BLaER1 treated with 17β-estradiol and CSF1 and Interleukin-3, amounts not matched to agents 10 nM and 100 nM (cell line): ENCODE data around the gene PEX11B.

Experiments
- H3K27ac ChIP-seq, 11 experiments: shearing (Covaris generic); formaldehyde crosslinking; 2 replicates each; pipeline ENCODE4 v1.8.1; 2022
- H3K27me3 ChIP-seq, 11 experiments: shearing (Covaris generic); formaldehyde crosslinking; 2 replicates each; pipeline ENCODE4 v1.8.1; 2022
- H3K36me3 ChIP-seq, 11 experiments: shearing (Covaris generic); formaldehyde crosslinking; 2 replicates each; pipeline ENCODE4 v1.8.1; 2022
- H3K4me1 ChIP-seq, 10 experiments: shearing (Covaris generic); formaldehyde crosslinking; 2 replicates each; pipeline ENCODE4 v1.8.1; 2022
- H3K4me2 ChIP-seq, 11 experiments: shearing (Covaris generic); formaldehyde crosslinking; 2 replicates each; pipeline ENCODE4 v1.8.1; 2022
- H3K4me3 ChIP-seq, 10 experiments: shearing (Covaris generic); formaldehyde crosslinking; 2 replicates each; pipeline ENCODE4 v1.8.1; 2022
- H3K9ac ChIP-seq, 11 experiments: shearing (Covaris generic); formaldehyde crosslinking; 2 replicates each; pipeline ENCODE4 v1.8.1; 2022
- H3K9me3 ChIP-seq, 11 experiments: shearing (Covaris generic); formaldehyde crosslinking; replicated peaks in 1 of 11; 2 replicates each; pipeline ENCODE4 v1.8.1; 2022
- H4K20me1 ChIP-seq, 11 experiments: shearing (Covaris generic); formaldehyde crosslinking; 2 replicates each; pipeline ENCODE4 v1.8.1; 2022
- Cebpa-rat ChIP-seq, 11 experiments: shearing (Covaris generic); IDR thresholded peaks; 2 replicates each; pipeline ENCODE4 v1.8.1; 2022

The PEX11B gene

DNA sequence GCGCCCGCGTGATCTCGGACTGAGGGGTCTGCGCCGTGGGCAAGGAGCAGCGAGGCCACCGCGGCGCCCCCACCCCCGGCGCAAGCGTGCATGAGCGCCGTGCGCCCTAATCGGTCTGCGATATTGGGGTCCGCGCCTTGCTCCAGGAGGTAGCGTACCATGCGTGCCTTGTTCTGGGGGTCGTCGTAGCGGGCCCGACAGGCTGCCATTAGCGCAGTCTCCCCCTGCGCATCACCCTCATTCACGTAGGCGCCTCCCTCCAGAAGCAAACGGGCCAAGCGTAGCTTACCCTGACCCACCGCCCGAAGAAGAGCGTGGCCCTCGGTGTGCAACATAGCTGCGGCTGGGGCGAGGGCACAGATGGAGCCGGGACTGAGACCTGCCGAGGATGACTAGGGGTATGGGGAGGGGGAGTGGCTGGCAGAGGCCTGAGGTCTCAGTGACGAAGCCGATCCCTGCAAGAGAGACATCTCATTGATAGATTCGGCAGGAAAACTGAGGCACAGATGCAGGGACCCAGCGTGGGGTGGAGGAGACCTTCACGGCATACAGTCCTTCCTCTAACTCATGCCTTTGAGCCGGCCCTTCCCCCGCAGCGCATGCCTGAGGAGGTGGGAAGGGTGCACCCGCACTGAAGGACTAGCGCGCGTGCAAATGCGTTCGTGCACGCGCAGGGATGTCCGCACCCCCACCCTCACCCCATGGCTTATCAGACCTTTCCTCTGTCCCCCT, 43.1 kb upstream of the PEX11B start:
- Histone ChIP-seq H3K4me2 (peak overlapping the region; percentile 97 to 100 (median 100)), H3K36me3 (no peaks in the 10 kb centered on the region), H3K9ac (peak overlapping the region; percentile 71 to 84 (median 80)), H3K9me3 (peaks cover 0 to 5% (median 0%) of the 10 kb centered on the region in 11 experiments; a peak in 1 of 22 replicates), H3K27ac (peak overlapping the region in 9 of 11 experiments; percentile 58 to 77 (median 71); a peak in 18 of 22 replicates), H3K4me3 (peak overlapping the region; percentile 67 to 84 (median 79)), H3K27me3 (peaks cover 6 to 33% (median 29%) of the 10 kb centered on the region in 11 experiments; a peak in 21 of 22 replicates), H3K4me1 (peaks cover 64 to 73% (median 72%) of the 10 kb centered on the region in 10 experiments), H4K20me1 (no peaks in the 10 kb centered on the region)
- TF ChIP-seq Cebpa-rat (IDR thresholded peaks at IDR 0.05): no peak

DNA sequence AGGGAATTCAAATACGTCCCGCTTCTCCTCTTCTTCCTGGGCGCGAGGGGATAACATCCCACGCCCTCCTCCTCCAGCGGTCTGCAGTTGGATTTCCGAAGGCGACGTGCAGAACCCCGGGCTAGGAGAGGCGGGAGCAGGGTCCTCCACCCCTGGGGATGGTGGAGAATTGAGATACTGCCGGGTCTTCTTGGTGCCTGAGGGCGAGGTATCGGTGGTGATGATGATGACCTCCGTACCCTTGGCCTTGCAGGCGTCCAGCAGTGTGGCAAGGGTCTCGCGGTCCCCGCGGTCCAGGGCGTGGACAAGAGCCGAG, 42.5 kb upstream of the PEX11B start:
- peak overlapping the region; percentile 71 to 84 (median 80) for H3K9ac ChIP-seq
- peak overlapping the region; percentile 97 to 100 (median 100) for H3K4me2 ChIP-seq
- H3K9me3 ChIP-seq: 0 out of 22 replicates have a peak, but pooled peaks cover 0 to 1% (median 0%) of the 10 kb centered on the region in 11 experiments
- H4K20me1 ChIP-seq: no peaks in the 10 kb centered on the region
- no peak for TF ChIP-seq Cebpa-rat (IDR thresholded peaks at IDR 0.05)
- H3K4me3 ChIP-seq: peak overlapping the region; percentile 67 to 84 (median 79)
- peak overlapping the region; percentile 53 to 77 (median 67); a peak in 21 of 22 replicates for H3K27ac ChIP-seq
- H3K27me3 ChIP-seq: peaks cover 6 to 33% (median 29%) of the 10 kb centered on the region in 11 experiments; a peak in 21 of 22 replicates
- peaks cover 69 to 78% (median 76%) of the 10 kb centered on the region in 10 experiments for H3K4me1 ChIP-seq
- no peaks in the 10 kb centered on the region for H3K36me3 ChIP-seq

DNA sequence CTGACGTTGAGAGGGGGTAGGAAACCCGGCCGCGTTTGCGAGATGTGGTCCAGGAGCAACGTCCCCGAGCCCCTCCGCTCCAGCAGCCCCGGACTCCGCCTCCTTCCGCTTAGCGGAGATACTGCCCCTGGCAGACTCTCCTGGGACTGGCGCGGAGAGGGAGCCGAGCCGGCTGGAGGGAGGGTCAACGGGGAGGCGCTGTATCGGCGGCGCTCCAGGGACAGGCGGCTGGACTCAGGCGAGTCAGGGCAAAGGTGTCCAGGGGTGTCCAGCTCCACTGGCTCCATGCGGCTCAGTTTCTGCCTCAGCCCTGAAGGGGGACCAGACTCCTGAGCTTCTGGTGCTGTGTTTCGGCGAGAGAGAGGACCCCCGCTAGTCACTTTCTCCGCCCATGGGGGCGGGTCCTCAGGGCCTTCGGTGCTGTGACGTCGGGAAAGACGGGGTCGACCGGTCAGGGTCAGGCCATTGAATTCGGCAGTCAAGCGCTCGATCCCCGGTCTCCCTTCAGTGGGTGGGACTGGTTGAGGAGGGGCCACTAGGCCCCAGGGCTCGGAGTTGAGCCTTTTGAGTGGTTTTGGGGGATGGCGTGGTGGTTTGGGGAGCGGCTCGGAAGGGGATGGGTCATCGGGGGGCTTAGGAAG, 42.1 kb upstream of the PEX11B start:
- Histone ChIP-seq H3K4me3 (peak overlapping the region; percentile 67 to 84 (median 79)), H4K20me1 (no peaks in the 10 kb centered on the region; a peak in 1 of 22 replicates), H3K9ac (peak overlapping the region; percentile 71 to 84 (median 80)), H3K9me3 (no peaks in the 10 kb centered on the region), H3K27me3 (peaks cover 6 to 33% (median 29%) of the 10 kb centered on the region in 11 experiments; a peak in 21 of 22 replicates), H3K36me3 (no peaks in the 10 kb centered on the region), H3K4me1 (peaks cover 73 to 83% (median 79%) of the 10 kb centered on the region in 10 experiments), H3K27ac (peak overlapping the region; percentile 53 to 77 (median 67); a peak in 21 of 22 replicates), H3K4me2 (peak overlapping the region; percentile 97 to 100 (median 100))
- TF ChIP-seq Cebpa-rat (IDR thresholded peaks at IDR 0.05): no peak

GRCh38 chr1:145959957-145960467, 41.5 kb upstream of the PEX11B start:
- H3K9me3 ChIP-seq: no peaks in the 10 kb centered on the region
- H3K4me1 ChIP-seq: peaks cover 73 to 83% (median 80%) of the 10 kb centered on the region in 10 experiments
- H3K4me3 ChIP-seq: peak overlapping the region; percentile 67 to 84 (median 79)
- no peaks in the 10 kb centered on the region; a peak in 2 of 22 replicates for H4K20me1 ChIP-seq
- H3K27me3 ChIP-seq: peaks cover 6 to 33% (median 29%) of the 10 kb centered on the region in 11 experiments; a peak in 21 of 22 replicates
- peaks cover 0 to 4% (median 0%) of the 10 kb centered on the region in 11 experiments; a peak in 1 of 22 replicates for H3K36me3 ChIP-seq
- H3K4me2 ChIP-seq: peak overlapping the region; percentile 97 to 100 (median 100)
- H3K9ac ChIP-seq: peak overlapping the region in 10 of 11 experiments; percentile 71 to 84 (median 81); a peak in 20 of 22 replicates
- peak overlapping the region in 8 of 11 experiments; percentile 58 to 77 (median 72); a peak in 13 of 22 replicates for H3K27ac ChIP-seq
- no peak for TF ChIP-seq Cebpa-rat (IDR thresholded peaks at IDR 0.05)

DNA sequence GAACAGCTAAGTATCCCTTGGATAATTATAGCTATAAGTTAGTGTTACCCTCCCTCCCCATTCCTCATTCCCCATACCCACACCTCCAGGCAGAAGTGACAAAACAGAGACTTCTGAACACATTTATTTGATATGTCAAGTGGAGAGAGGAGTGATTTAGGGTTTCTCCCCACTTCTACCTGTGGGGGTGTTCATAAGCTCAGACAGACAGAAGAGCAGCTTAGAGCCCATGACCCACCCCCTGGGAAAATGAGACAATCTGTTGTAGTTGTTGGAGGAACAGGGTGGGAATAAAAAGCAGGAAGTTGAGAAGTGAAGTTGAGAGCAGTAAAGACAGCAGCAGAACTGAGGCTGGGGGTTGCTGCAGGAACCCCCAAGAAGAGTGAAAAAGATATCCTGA, 40.8 kb upstream of the PEX11B start:
- H3K9ac ChIP-seq: peak overlapping the region in 2 of 11 experiments; percentile 83 to 84; a peak in 3 of 22 replicates
- no peaks in the 10 kb centered on the region; a peak in 2 of 22 replicates for H4K20me1 ChIP-seq
- peaks cover 6 to 33% (median 29%) of the 10 kb centered on the region in 11 experiments; a peak in 21 of 22 replicates for H3K27me3 ChIP-seq
- peak overlapping the region in 2 of 10 experiments; percentile 71 to 76; a peak in 1 of 20 replicates for H3K4me3 ChIP-seq
- no peaks in the 10 kb centered on the region for H3K9me3 ChIP-seq
- TF ChIP-seq Cebpa-rat (IDR thresholded peaks at IDR 0.05): no peak
- no peak overlapping the region; a peak in 2 of 22 replicates for H3K27ac ChIP-seq
- peaks cover 79 to 88% (median 82%) of the 10 kb centered on the region in 10 experiments for H3K4me1 ChIP-seq
- peaks cover 0 to 8% (median 0%) of the 10 kb centered on the region in 11 experiments; a peak in 2 of 22 replicates for H3K36me3 ChIP-seq
- H3K4me2 ChIP-seq: peak overlapping the region; percentile 97 to 100 (median 100)

GRCh38 chr1:145958734-145959133, 40.2 kb upstream of the PEX11B start:
- Histone ChIP-seq H3K9ac (no peak overlapping the region), H3K27me3 (peaks cover 6 to 30% (median 29%) of the 10 kb centered on the region in 11 experiments; a peak in 21 of 22 replicates), H3K9me3 (no peaks in the 10 kb centered on the region), H3K36me3 (peaks cover 0 to 8% (median 0%) of the 10 kb centered on the region in 11 experiments; a peak in 4 of 22 replicates), H3K4me2 (peak overlapping the region; percentile 97 to 100 (median 100)), H3K4me3 (peak overlapping the region in 2 of 10 experiments; percentile 69 to 73; a peak in 1 of 20 replicates), H3K27ac (no peak overlapping the region), H3K4me1 (peaks cover 74 to 83% (median 78%) of the 10 kb centered on the region in 10 experiments), H4K20me1 (no peaks in the 10 kb centered on the region; a peak in 2 of 22 replicates)
- TF ChIP-seq Cebpa-rat (IDR thresholded peaks at IDR 0.05): no peak

GRCh38 chr1:145957443-145958319, 39.2 kb upstream of the PEX11B start, which contains the start of gene LIX1L:
LIX1L (minus strand) TSS chr1:145958017; CDS start chr1:145957927, 90 bp downstream.
- Histone ChIP-seq H3K4me3 (peak within 1 kb of the TSS; percentile 54 to 80 (median 72)), H4K20me1 (no peaks in the 10 kb centered on the region; a peak in 2 of 22 replicates), H3K9me3 (no peaks in the 10 kb centered on the region), H3K27me3 (peaks cover 6 to 20% (median 18%) of the 10 kb centered on the region in 11 experiments; a peak in 21 of 22 replicates), H3K4me2 (peak within 1 kb of the TSS; percentile 97 to 100 (median 100)), H3K4me1 (peaks cover 63 to 72% (median 67%) of the 10 kb centered on the region in 10 experiments), H3K27ac (peak within 1 kb of the TSS; percentile 36 to 84 (median 78); a peak in 21 of 22 replicates), H3K36me3 (peaks cover 0 to 13% (median 0%) of the 10 kb centered on the region in 11 experiments; a peak in 6 of 22 replicates), H3K9ac (peak within 1 kb of the TSS; percentile 74 to 87 (median 83))
- TF ChIP-seq Cebpa-rat (IDR thresholded peaks at IDR 0.05): no peak
